ENCODE results near the gene ST3GAL5. TPM values are rescaled to one million over a fixed set of nuclear protein-coding genes. Genes with fewer than 3 reads are reported as not detected.
"Not testable (repeated sequence)": the region's sequence is repeated elsewhere in the genome, so short reads cannot be mapped to it uniquely, and the experiment has no call there.

The ST3GAL5 gene
- 1 to 10 TPM; 2.9 to 8.7 TPM for total RNA-seq
- long read RNA-seq, full-length matches to known transcripts: 2 of 2 reads
- long read RNA-seq, partial matches to known transcripts: 0 of 2 reads
- long read RNA-seq, other reads (novel, unspliced or antisense): 0 of 2 reads

- ATAC-seq (peak; percentile 89), DNase-seq (peak; percentile 84 to 94)
- intact Hi-C loops (cut with DNase I, micrococcal nuclease): loop anchor here in 1 of 2 donors (5.0 kb wide), 2 partner anchors 62 to 148 kb away; no protein-coding TSS in a partner anchor
These were observed at the start of gene ST3GAL5 for GRCh38 chr2:85888684-85889626. TSS of gene ST3GAL5 (minus strand) at chr2:85888990. CDS start at chr2:85888905, 85 bp downstream.

GRCh38 chr2:85938456-85938855 is 49.7 kb upstream of the ST3GAL5 start:
- intact Hi-C loops (cut with DNase I, micrococcal nuclease): no loop called here
- ATAC-seq (no peak), DNase-seq (no peak)

- intact Hi-C loops (cut with DNase I, micrococcal nuclease): no loop called here
- DNase-seq (no peak), ATAC-seq (no peak)
These were observed 48.3 kb upstream of the ST3GAL5 start for GRCh38 chr2:85937069-85937439.

- intact Hi-C loops (cut with DNase I, micrococcal nuclease): no loop called here
- DNase-seq (no peak), ATAC-seq (no peak)
These were observed 47.8 kb upstream of the ST3GAL5 start for GRCh38 chr2:85936421-85937068.

- intact Hi-C loops (cut with DNase I, micrococcal nuclease): no loop called here
- DNase-seq (no peak), ATAC-seq (no peak)
These were observed 47.0 kb upstream of the ST3GAL5 start for GRCh38 chr2:85935746-85936208.

- ATAC-seq (no peak), DNase-seq (no peak)
- intact Hi-C loops (cut with DNase I, micrococcal nuclease): no loop called here
These were observed 46.5 kb upstream of the ST3GAL5 start for GRCh38 chr2:85935170-85935745.

GRCh38 chr2:85933753-85934594 is 45.2 kb upstream of the ST3GAL5 start:
- intact Hi-C loops (cut with DNase I, micrococcal nuclease): no loop called here
- DNase-seq: no peak
- no peak for ATAC-seq

- ATAC-seq; intact Hi-C loops (cut with DNase I, micrococcal nuclease); DNase-seq: not testable (repeated sequence)
These were observed 42.4 kb upstream of the ST3GAL5 start for GRCh38 chr2:85931151-85931550.

- intact Hi-C loops (cut with DNase I, micrococcal nuclease): no loop called here
- ATAC-seq (no peak), DNase-seq (no peak)
These were observed 41.6 kb upstream of the ST3GAL5 start for GRCh38 chr2:85930129-85931124.

GRCh38 chr2:85929096-85930050 is 40.6 kb upstream of the ST3GAL5 start:
- no peak for DNase-seq
- no peak for ATAC-seq
- intact Hi-C loops (cut with DNase I, micrococcal nuclease): no loop called here

- intact Hi-C loops (cut with DNase I, micrococcal nuclease): no loop called here
- DNase-seq (no peak), ATAC-seq (no peak)
These were observed 38.3 kb upstream of the ST3GAL5 start for GRCh38 chr2:85926931-85927661.

- no peak for DNase-seq
- intact Hi-C loops (cut with DNase I, micrococcal nuclease): no loop called here
- no peak for ATAC-seq
These were observed 37.7 kb upstream of the ST3GAL5 start for GRCh38 chr2:85926526-85926925.

GRCh38 chr2:85925216-85925671 is 36.5 kb upstream of the ST3GAL5 start:
- intact Hi-C loops (cut with DNase I, micrococcal nuclease): no loop called here
- ATAC-seq (no peak), DNase-seq (no peak)

- DNase-seq: no peak
- peak; percentile 4 for ATAC-seq
- intact Hi-C loops (cut with DNase I, micrococcal nuclease): no loop called here
These were observed 35.7 kb upstream of the ST3GAL5 start for GRCh38 chr2:85924522-85924921.

- intact Hi-C loops (cut with DNase I, micrococcal nuclease): no loop called here
- ATAC-seq (no peak), DNase-seq (no peak)
These were observed 33.4 kb upstream of the ST3GAL5 start for GRCh38 chr2:85922199-85922598.

- intact Hi-C loops (cut with DNase I, micrococcal nuclease): no loop called here
- ATAC-seq (no peak), DNase-seq (no peak)
These were observed 32.9 kb upstream of the ST3GAL5 start for GRCh38 chr2:85921659-85922058.
